OCI-LY7 (cell line): ENCODE measurements around the gene TMEM178B. TPM values are rescaled to one million over a fixed set of nuclear protein-coding genes. Genes with fewer than 3 reads are reported as not detected.

Experiments used
- BruUV-seq: library from RNA; stranded (reverse); fragments of 400-500 nt; replicated peaks from 2 replicates; lab custom pipeline; 2021; lab: Mats Ljungman, UMichigan
- CTCF ChIA-PET: fragments of 300-600 bp; sonication (Branson Sonifier 250); formaldehyde crosslinking; loops from one replicate; lab custom pipeline; 2022; ENCODE audit warnings: antibody characterized with exemption; ENCODE audit not compliant: unreplicated experiment; lab: Charles Lee
- POLR2A ChIA-PET: fragments of 300-600 bp; sonication (Branson Sonifier 250); formaldehyde crosslinking; loops from one replicate; lab custom pipeline; 2022; ENCODE audit warnings: antibody characterized with exemption; lab: Charles Lee
- DNase-seq: peaks from one replicate; pipeline ENCODE4 v3.0.0-alpha.2; 2015; ENCODE audit warnings: low spot score
- H2AFZ ChIP-seq: fragments of 200-600 bp; sonication (generic), shearing (Covaris generic); 2 replicates; pipeline ENCODE4 v1.6.1; 2014; ENCODE audit warnings: mild to moderate bottlenecking, antibody characterized with exemption, low read length, moderate library complexity
- H3K27ac ChIP-seq: fragments of 200-600 bp; sonication (generic); 2 replicates; pipeline ENCODE4 v1.5.1; 2014; ENCODE audit warnings: mixed run types, low read depth, mild to moderate bottlenecking, moderate library complexity, low read length, inconsistent platforms; ENCODE audit not compliant: poor library complexity, severe bottlenecking
- H3K36me3 ChIP-seq: fragments of 200-600 bp; sonication (generic); 2 replicates; pipeline ENCODE4 v1.6.1; 2014; ENCODE audit warnings: mild to moderate bottlenecking, antibody characterized with exemption, low read length, moderate library complexity, mixed read lengths; ENCODE audit not compliant: insufficient read depth
- H3K4me1 ChIP-seq: fragments of 200-600 bp; sonication (generic); 2 replicates; pipeline ENCODE4 v1.5.1; 2014; ENCODE audit warnings: mild to moderate bottlenecking, low read length; ENCODE audit not compliant: insufficient read depth, poor library complexity, severe bottlenecking
- H3K4me2 ChIP-seq: fragments of 200-600 bp; sonication (generic); 2 replicates; pipeline ENCODE4 v1.6.1; 2014; ENCODE audit warnings: mild to moderate bottlenecking, low read length
- H3K4me3 ChIP-seq: fragments of 200-600 bp; sonication (generic); 2 replicates; pipeline ENCODE4 v1.5.1; 2014; ENCODE audit warnings: mild to moderate bottlenecking, low read depth, low read length; ENCODE audit not compliant: poor library complexity, severe bottlenecking
- H3K79me2 ChIP-seq: fragments of 200-600 bp; sonication (generic); 2 replicates; pipeline ENCODE4 v1.6.1; 2016; ENCODE audit warnings: low read depth, mild to moderate bottlenecking, low read length, moderate library complexity, mixed read lengths; ENCODE audit not compliant: insufficient read depth
- H3K9me2 ChIP-seq: fragments of 200-600 bp; sonication (generic); 2 replicates; pipeline ENCODE4 v1.6.1; 2016; ENCODE audit warnings: mild to moderate bottlenecking, low read length, mixed read lengths; ENCODE audit not compliant: insufficient read depth
- H3K9me3 ChIP-seq: fragments of 200-600 bp; sonication (generic); 2 replicates; pipeline ENCODE4 v1.6.1; 2014; ENCODE audit warnings: mild to moderate bottlenecking, mixed run types, low read length, mixed read lengths
- H4K20me1 ChIP-seq: fragments of 200-600 bp; sonication (generic); 2 replicates; pipeline ENCODE4 v1.6.1; 2014; ENCODE audit warnings: mild to moderate bottlenecking, antibody characterized with exemption, low read length, moderate library complexity, mixed read lengths; ENCODE audit not compliant: insufficient read depth
- EZH2phosphoT487 ChIP-seq: fragments of 200-600 bp; sonication (generic); IDR thresholded peaks from 2 replicates; pipeline ENCODE4 v1.6.1; 2018; ENCODE audit warnings: low read depth, borderline replicate concordance, mild to moderate bottlenecking, mixed run types, antibody characterized with exemption, low read length, moderate library complexity, mixed read lengths
- intact Hi-C: fragments of 100-400 bp; cut with micrococcal nuclease; formaldehyde crosslinking; loops from one replicate; pipeline ENCODE4 v1.10.0; 2022; ENCODE audit not compliant: unreplicated experiment
- total RNA-seq, 2 experiments: library from RNA; depleted of rRNA in 1 of 2; stranded (reverse); fragments of >200 nt in 1 of 2; shearing (Covaris generic) in 1 of 2; gene quantifications; 2 replicates each; pipeline ENCODE4 v1.2.3, GENCODE V29; 2014 to 2022
- TF ChIP-seq, protein P1 (sequence below): fragments of 200-600 bp; sonication (generic); conservative IDR thresholded peaks from 2 replicates; pipeline ENCODE4 v1.5.1; 2014; ENCODE audit warnings: mild to moderate bottlenecking, antibody characterized with exemption, low read length, moderate library complexity, mixed read lengths

Gene TMEM178B
- total RNA-seq, 2 experiments from 2014 or later, result not detected

DNA sequence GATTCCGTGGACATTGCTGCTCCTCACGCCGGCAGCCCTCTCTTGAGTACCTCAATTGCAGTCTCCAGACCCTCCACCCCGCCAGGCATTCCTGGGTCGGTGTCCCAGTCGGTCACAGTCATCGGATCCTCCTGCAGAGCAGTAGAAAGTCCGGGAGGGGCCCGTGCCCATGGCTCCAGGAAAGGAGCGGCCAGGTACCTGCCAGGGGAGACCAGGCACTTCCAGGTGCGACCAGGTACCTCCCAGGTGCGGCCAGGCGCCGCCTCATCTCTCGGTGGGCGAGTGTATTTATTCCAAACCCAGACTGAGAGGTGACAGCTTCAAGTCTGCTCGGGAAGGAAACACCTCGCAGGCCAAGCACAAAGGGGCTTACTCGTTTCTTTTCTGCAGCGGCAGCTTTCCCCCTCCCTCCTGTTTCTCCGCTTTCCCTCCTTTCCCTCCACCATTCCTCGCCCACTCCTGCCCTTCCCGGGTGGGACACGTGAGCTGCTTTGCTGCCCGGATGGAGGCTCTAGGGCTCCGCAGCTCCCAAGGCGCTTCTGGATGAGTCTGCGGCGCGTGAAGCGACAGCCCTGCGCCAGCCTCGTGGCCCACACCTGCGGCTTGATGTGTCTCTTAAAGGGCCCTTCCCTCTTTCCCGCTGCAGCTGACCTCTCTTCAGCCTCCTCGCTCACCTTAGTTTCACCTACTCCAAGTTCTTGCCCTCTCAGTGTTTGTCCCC lies 438.0 kb downstream of the TMEM178B start:
- H3K4me2 ChIP-seq, result no peak overlapping the region
- CTCF ChIA-PET, result no interaction called here

DNA sequence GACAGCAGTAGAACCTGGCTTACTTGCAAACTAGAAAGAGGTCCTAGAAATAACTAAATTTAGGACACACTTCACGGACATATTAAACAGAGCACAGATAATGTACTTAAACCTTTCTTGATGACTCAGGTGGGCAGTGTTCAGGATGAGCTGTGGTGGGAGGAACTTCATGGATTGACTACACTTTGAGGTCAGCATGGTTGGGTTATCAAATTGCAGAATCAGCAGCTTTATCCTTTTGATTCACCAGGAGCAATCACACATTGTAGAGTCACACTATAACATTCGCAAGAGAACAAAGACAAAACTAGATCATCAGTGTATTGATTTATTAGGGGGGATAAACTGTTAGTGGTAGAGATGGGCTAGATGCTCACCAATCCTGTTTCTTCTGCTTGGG lies 438.7 kb downstream of the TMEM178B start:
- POLR2A ChIA-PET, result no interaction called here
- H3K4me3 ChIP-seq, result no peak overlapping the region
- H3K9me3 ChIP-seq, result no peaks in the 10 kb centered on the region
- no peak overlapping the region for H3K27ac ChIP-seq
- CTCF ChIA-PET, result no interaction called here
- TF ChIP-seq EZH2phosphoT487, result no peak
- TF ChIP-seq, protein P1, sequence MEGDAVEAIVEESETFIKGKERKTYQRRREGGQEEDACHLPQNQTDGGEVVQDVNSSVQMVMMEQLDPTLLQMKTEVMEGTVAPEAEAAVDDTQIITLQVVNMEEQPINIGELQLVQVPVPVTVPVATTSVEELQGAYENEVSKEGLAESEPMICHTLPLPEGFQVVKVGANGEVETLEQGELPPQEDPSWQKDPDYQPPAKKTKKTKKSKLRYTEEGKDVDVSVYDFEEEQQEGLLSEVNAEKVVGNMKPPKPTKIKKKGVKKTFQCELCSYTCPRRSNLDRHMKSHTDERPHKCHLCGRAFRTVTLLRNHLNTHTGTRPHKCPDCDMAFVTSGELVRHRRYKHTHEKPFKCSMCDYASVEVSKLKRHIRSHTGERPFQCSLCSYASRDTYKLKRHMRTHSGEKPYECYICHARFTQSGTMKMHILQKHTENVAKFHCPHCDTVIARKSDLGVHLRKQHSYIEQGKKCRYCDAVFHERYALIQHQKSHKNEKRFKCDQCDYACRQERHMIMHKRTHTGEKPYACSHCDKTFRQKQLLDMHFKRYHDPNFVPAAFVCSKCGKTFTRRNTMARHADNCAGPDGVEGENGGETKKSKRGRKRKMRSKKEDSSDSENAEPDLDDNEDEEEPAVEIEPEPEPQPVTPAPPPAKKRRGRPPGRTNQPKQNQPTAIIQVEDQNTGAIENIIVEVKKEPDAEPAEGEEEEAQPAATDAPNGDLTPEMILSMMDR, result no peak
- no peaks in the 10 kb centered on the region for H4K20me1 ChIP-seq
- no peaks in the 10 kb centered on the region for H3K36me3 ChIP-seq
- H3K9me2 ChIP-seq, result no peaks in the 10 kb centered on the region
- no TSS peak for BruUV-seq
- intact Hi-C loops, result no loop called here
- H2AFZ ChIP-seq, result no peak overlapping the region
- H3K4me2 ChIP-seq, result no peak overlapping the region
- no peak for DNase-seq
- no peaks in the 10 kb centered on the region for H3K79me2 ChIP-seq
- no peaks in the 10 kb centered on the region for H3K4me1 ChIP-seq

More for the DNA sequence above, 438.0 kb downstream of the TMEM178B start:
- intact Hi-C loops, result no loop called here
- no peak overlapping the region for H2AFZ ChIP-seq
- no peaks in the 10 kb centered on the region for H3K36me3 ChIP-seq
- no TSS peak for BruUV-seq
- no peak overlapping the region for H3K27ac ChIP-seq
- H3K79me2 ChIP-seq, result no peaks in the 10 kb centered on the region
- no peaks in the 10 kb centered on the region for H4K20me1 ChIP-seq
- no peak for TF ChIP-seq EZH2phosphoT487
- TF ChIP-seq, protein P1, result no peak
- no peaks in the 10 kb centered on the region for H3K9me2 ChIP-seq
- no peaks in the 10 kb centered on the region for H3K9me3 ChIP-seq
- no peak overlapping the region for H3K4me3 ChIP-seq
- DNase-seq, result no peak
- POLR2A ChIA-PET, result no interaction called here
- H3K4me1 ChIP-seq, result no peaks in the 10 kb centered on the region

DNA sequence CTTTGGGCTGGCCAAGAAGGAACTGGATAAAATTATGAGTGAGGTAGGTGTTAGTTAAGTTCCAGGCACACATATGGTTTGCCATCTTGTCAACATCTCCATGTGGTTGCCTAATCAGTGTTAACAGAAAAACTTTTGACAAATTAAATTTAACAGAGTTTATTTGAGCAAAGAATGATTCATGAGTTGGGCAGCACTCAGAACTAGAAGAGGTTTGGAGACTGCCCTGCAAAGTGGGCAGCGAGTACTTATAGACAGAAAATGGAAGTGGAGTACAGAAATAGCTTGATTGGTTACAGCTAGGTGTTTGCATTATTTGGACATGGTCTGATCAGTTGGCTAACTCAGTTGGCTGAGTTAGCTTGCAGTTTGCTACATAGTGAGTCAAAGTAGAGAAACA lies 439.9 kb downstream of the TMEM178B start:
- intact Hi-C loops, result no loop called here
- H3K4me2 ChIP-seq, result no peak overlapping the region
- H3K36me3 ChIP-seq, result no peaks in the 10 kb centered on the region
- no peaks in the 10 kb centered on the region for H3K79me2 ChIP-seq
- no peaks in the 10 kb centered on the region for H4K20me1 ChIP-seq
- no peak overlapping the region for H3K27ac ChIP-seq
- ChIA-PET POLR2A (no interaction called here), CTCF (no interaction called here)
- H2AFZ ChIP-seq, result no peak overlapping the region
- no peak overlapping the region for H3K4me3 ChIP-seq
- H3K4me1 ChIP-seq, result no peaks in the 10 kb centered on the region
- H3K9me3 ChIP-seq, result no peaks in the 10 kb centered on the region
- no peak for DNase-seq
- H3K9me2 ChIP-seq, result no peaks in the 10 kb centered on the region
- no TSS peak for BruUV-seq
- TF ChIP-seq, protein P1, result no peak
- TF ChIP-seq EZH2phosphoT487, result no peak
